GM18498 (cell line): ENCODE results near the gene GNB1.
A peak's percentile ranks its signal among the peaks of the same experiment; 100 is the strongest.
"Not testable (repeated sequence)": the region's sequence is repeated elsewhere in the genome, so short reads cannot be mapped to it uniquely, and the experiment has no call there.

Experiments
- ATAC-seq: cut with Tn5 transposase; IDR thresholded peaks from one replicate; pipeline ENCODE4 v1.9.1; 2021; ENCODE audit warnings: mild to moderate bottlenecking, moderate library complexity; ENCODE audit not compliant: unreplicated experiment

GNB1 gene

GRCh38 chr1:1890506-1891348 is at the start of gene GNB1:
TSS of gene GNB1 (minus strand) at chr1:1891087. CDS start at chr1:1825453, 65,634 bp downstream.
- peak; percentile 77 for ATAC-seq

GRCh38 chr1:1940123-1940425 is 49.2 kb upstream of the GNB1 start:
- ATAC-seq, result no peak

- ATAC-seq, result no peak
These were observed 48.6 kb upstream of the GNB1 start for GRCh38 chr1:1939296-1940122.

- ATAC-seq, result no peak
These were observed 47.9 kb upstream of the GNB1 start for GRCh38 chr1:1938613-1939295.

GRCh38 chr1:1938276-1938573 is 47.3 kb upstream of the GNB1 start:
- ATAC-seq, result no peak

GRCh38 chr1:1937549-1938275 is 46.8 kb upstream of the GNB1 start:
- ATAC-seq, result no peak

- ATAC-seq, result no peak
These were observed 46.2 kb upstream of the GNB1 start for GRCh38 chr1:1937061-1937460.

GRCh38 chr1:1934848-1935247 is 44.0 kb upstream of the GNB1 start:
- ATAC-seq, result not testable (repeated sequence)

GRCh38 chr1:1929639-1930545 is 39.0 kb upstream of the GNB1 start:
- ATAC-seq, result no peak

GRCh38 chr1:1929102-1929638 is 38.3 kb upstream of the GNB1 start:
- ATAC-seq, result no peak

GRCh38 chr1:1928231-1929101 is 37.6 kb upstream of the GNB1 start:
- ATAC-seq, result no peak

- no peak for ATAC-seq
These were observed 36.9 kb upstream of the GNB1 start for GRCh38 chr1:1927751-1928150.

- no peak for ATAC-seq
These were observed 36.2 kb upstream of the GNB1 start for GRCh38 chr1:1926886-1927660.

GRCh38 chr1:1926346-1926811 is 35.5 kb upstream of the GNB1 start:
- no peak for ATAC-seq

- no peak for ATAC-seq
These were observed 34.8 kb upstream of the GNB1 start for GRCh38 chr1:1925437-1926345.

GRCh38 chr1:1924849-1925248 is 34.0 kb upstream of the GNB1 start:
- no peak for ATAC-seq

GRCh38 chr1:1924386-1924785 is 33.5 kb upstream of the GNB1 start:
- no peak for ATAC-seq
